HG03159 (cell line): ENCODE data around the gene TRUB1.
A peak's percentile ranks its signal among the peaks of the same experiment; 100 is the strongest.

Experiments used
- ATAC-seq: cut with Tn5 transposase; IDR thresholded peaks from one replicate; pipeline ENCODE4 v1.9.1; 2021; ENCODE audit warnings: mild to moderate bottlenecking, moderate library complexity; ENCODE audit not compliant: unreplicated experiment

Gene TRUB1

GRCh38 chr10:114973997-114974396 lies 36.0 kb downstream of the TRUB1 start:
- no peak for ATAC-seq

GRCh38 chr10:114974625-114975024 lies 36.6 kb downstream of the TRUB1 start:
- ATAC-seq = no peak

DNA sequence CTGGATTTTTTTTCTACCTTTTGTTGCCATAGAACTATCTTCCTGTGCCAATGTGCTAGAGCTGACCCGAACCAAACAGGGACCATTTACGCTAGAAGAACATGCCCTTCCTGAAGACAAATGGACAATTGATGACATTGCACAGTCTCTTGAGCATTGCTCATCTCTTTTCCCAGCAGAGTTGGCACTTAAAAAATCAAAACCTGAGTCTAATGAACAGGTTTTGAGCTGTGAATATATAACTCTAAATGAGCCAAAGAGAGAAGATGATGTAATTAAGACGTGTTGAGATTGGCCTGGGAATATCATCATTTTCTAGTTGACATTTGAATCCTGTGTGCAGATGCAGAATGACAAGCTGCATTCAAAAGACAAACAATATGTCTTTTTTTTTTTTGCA lies 37.1 kb downstream of the TRUB1 start:
- ATAC-seq = no peak

DNA sequence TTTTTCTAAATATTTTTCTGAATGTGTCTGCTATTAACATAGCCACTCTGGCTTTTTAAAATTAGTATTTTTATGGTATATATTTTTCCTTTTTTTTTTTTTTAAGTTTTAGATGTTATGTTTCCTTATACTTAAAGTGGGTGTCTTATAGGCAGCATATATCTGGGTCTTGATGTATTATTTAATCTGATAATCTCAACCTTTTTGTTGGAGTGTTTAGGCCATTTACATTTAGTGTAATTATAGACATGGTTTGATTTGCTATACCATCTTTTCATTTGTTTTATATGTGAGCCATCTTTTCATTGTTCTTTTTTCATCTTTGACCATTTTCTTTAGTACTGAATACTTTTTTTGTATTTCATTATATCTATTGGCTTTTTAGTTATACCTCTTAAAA lies 45.0 kb downstream of the TRUB1 start:
- ATAC-seq = no peak

- ATAC-seq = no peak
Measured at GRCh38 chr10:114987995-114988394, 50.0 kb downstream of the TRUB1 start.

GRCh38 chr10:114990586-114990985 lies 52.6 kb downstream of the TRUB1 start:
- ATAC-seq = no peak

DNA sequence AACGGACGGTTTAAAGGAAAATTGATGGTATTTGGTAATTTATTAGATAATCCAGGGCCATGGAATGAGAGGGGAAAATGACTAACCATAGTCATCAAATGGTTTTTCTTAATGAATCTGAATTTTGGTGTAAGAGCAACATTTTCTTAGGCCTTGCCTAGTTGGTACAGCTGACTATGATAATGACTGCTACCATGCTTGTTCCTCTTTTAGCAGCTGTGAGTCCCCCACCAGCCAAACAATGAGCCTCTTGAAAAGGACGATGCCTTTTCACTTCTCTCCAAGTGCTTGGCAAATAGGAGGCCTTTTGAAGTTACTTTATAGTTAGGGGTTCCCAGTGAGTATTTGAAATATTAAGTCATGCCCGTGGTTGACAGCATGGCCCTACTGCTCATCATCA lies 53.0 kb downstream of the TRUB1 start:
- ATAC-seq = peak; percentile 53

- ATAC-seq = no peak
Measured at GRCh38 chr10:114992189-114992775, 54.3 kb downstream of the TRUB1 start.

DNA sequence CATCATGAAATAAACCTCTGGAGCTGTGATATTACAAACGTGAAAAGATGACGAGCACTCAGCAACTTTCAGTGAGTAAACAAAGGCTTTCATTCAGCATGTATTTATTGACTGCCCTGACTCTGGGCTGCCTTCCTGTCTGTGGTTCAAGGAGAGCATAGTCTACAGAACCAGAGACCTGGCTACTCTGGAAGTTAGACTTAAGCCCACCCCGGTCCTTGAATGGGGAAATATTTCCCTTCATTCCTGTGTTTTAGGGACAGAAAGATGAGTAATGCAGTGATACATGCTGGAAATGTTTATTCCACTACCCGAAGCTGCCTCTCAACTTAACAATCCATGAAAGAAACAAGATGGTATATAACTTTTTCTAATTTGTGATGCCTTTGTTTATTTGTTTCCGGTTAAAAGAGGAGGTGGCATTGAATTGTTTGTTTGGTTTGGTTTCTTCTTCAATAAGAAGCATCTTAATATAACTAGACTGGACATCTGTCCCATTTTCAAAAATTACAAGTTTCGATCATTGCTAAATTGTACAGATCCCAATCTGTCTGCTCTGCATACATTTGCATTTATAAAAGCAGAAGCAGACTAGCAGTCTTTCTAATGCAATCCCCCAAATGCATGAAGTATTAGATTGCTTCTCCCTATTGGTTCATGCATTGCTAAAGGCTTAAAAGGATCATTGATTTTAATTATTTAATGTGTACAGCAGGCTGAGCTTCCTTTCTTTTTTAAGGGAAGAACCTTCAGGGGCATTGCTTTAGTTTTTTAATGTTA lies 57.7 kb downstream of the TRUB1 start:
- ATAC-seq = no peak

- no peak for ATAC-seq
Measured at GRCh38 chr10:114996542-114996941, 58.5 kb downstream of the TRUB1 start.

DNA sequence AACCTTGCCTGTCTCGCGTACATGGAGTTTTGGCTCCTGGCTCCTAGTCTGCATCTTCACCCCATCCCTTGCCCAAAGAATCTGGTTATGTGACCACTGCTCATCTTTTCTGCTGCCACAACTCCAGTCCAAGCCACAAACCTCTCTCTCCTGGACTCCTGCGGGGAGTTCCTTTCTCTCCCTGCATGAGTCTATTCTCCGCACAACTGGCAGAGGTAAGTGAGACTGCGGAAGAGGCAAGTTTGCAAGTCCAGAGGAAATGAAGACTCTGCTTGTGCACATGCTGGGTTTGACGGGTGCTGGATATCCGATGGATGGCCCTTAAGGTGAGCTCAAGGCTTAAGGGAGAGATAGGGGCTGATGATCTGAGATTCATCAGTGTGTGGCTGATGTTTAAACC lies 61.0 kb downstream of the TRUB1 start:
- ATAC-seq = no peak

- peak; percentile 83 for ATAC-seq
Measured at GRCh38 chr10:115001506-115002381, 63.7 kb downstream of the TRUB1 start.

GRCh38 chr10:115003396-115003795 lies 65.4 kb downstream of the TRUB1 start:
- ATAC-seq = no peak

- ATAC-seq = no peak
Measured at GRCh38 chr10:115004236-115004862, 66.4 kb downstream of the TRUB1 start.

DNA sequence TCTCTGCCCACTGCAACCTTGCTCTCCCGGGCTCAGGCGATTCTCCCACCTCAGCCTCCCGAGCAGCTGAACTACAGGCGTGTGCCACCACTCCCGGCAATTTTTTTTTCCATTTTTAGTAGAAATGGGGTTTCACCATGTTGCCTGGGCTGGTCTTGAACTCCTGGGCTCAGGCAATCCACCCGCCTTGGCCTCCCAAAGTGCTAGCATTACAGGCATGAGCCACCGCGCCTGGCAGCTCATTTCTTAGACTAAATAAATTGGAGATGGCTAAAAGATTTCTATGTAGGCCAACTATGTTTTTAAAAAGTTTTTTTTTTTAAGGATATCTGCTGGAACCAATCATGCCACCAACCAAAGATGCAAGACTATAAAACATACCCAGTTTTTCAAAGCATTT lies 67.8 kb downstream of the TRUB1 start:
- no peak for ATAC-seq

- ATAC-seq = no peak
Measured at GRCh38 chr10:115018185-115018931, 80.4 kb downstream of the TRUB1 start.

DNA sequence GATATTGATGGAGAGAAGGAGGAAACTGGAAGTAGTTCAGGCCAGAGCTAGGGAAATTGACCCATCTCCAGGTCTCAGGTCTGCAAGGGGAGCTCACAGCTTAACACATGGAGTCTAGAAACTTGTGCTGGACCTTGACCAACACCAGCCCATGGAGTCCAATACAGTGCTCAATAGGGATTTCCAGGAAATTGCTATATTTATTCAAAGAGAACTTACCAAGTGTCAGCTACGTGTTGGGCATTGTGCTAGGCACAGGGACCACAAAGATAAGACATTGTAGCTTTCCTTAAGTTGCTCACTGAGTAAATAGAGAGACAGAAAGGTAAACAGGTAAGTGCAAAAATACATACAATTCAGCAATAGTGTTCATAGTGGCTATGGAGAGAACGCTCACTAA lies 82.5 kb downstream of the TRUB1 start:
- ATAC-seq = no peak

- no peak for ATAC-seq
Measured at GRCh38 chr10:115022733-115023132, 84.7 kb downstream of the TRUB1 start.

DNA sequence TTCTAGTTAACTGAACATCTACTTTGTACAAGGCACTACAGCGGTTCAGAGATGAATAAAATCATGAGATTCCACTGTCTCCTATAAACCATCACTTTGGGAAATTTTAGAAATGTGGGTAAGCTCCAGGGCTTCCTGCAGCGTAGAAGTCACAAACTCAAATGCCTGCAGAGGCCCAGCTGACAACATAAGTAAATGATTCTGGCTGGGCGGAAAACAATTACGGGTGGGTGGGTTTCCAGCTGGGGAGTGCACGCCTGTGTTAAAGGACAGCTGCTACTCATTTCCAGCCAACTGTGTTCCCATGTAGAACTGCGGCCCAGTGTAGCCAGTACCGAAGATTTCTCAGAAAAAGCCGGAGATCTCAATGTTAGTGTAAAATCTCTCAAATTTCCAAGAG lies 85.7 kb downstream of the TRUB1 start:
- ATAC-seq = no peak

- no peak for ATAC-seq
Measured at GRCh38 chr10:115024371-115024770, 86.4 kb downstream of the TRUB1 start.
